Fibroblast of pulmonary artery (primary cell): ENCODE data around the gene YPEL2.
"Not testable (repeated sequence)": the region's sequence is repeated elsewhere in the genome, so short reads cannot be mapped to it uniquely, and the experiment has no call there.

Source experiments
- DNase-seq: peaks from one replicate; pipeline ENCODE4 v3.0.0-alpha.2; 2010; ENCODE audit warnings: low read depth
- H3K4me3 ChIP-seq: replicated peaks from 2 replicates; pipeline ENCODE4 v1.5.1; 2011; ENCODE audit warnings: low read depth, mild to moderate bottlenecking, control low read depth, low read length, moderate library complexity
- TF ChIP-seq, protein P1 (sequence below): IDR thresholded peaks from 2 replicates; pipeline ENCODE4 v1.5.1; 2011; ENCODE audit warnings: mild to moderate bottlenecking, control low read depth, low read length, inconsistent platforms; ENCODE audit errors: missing control alignments

The YPEL2 gene

DNA sequence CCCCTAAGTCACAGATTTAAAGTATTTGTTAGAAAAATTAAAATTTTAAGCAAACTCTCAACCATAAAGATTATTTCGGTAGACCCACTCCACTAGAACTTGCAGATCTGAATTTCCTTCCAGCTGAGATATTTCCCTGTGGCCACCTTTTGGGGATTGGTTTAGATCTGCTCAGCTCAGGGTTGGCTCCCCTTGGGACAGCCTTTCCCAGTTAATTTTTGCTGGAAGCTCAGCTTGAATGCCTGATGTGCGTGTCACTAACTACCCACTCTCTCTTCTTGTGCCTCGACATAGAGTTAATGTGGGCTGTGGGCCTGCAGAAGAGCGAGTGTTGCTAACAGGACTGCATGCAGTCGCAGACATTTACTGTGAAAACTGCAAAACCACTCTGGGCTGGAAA, 57.6 kb downstream of the YPEL2 start:
- TF ChIP-seq, protein P1, sequence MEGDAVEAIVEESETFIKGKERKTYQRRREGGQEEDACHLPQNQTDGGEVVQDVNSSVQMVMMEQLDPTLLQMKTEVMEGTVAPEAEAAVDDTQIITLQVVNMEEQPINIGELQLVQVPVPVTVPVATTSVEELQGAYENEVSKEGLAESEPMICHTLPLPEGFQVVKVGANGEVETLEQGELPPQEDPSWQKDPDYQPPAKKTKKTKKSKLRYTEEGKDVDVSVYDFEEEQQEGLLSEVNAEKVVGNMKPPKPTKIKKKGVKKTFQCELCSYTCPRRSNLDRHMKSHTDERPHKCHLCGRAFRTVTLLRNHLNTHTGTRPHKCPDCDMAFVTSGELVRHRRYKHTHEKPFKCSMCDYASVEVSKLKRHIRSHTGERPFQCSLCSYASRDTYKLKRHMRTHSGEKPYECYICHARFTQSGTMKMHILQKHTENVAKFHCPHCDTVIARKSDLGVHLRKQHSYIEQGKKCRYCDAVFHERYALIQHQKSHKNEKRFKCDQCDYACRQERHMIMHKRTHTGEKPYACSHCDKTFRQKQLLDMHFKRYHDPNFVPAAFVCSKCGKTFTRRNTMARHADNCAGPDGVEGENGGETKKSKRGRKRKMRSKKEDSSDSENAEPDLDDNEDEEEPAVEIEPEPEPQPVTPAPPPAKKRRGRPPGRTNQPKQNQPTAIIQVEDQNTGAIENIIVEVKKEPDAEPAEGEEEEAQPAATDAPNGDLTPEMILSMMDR: no peak
- H3K4me3 ChIP-seq: no peak overlapping the region
- DNase-seq: no peak

DNA sequence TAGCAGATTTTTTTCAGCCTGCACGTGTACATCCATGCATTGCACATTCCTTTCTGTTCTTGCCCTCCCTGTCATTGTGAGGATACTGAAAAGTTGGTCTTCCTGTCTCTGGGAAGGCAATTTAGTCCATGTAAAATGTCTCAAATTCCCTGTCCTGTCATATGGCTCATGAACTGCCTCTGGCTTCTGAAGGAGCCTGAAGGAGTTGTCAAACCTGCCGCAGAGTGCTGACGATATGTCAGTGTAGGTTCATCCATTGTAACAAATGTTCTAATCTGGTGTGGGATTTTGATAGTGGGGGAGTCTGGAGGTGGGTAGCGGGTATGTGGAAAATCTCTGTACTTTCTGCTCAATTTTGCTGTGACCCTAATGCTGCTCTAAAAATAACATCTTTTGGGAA, 59.6 kb downstream of the YPEL2 start:
- H3K4me3 ChIP-seq: no peak overlapping the region
- no peak for DNase-seq
- TF ChIP-seq, protein P1: no peak

DNA sequence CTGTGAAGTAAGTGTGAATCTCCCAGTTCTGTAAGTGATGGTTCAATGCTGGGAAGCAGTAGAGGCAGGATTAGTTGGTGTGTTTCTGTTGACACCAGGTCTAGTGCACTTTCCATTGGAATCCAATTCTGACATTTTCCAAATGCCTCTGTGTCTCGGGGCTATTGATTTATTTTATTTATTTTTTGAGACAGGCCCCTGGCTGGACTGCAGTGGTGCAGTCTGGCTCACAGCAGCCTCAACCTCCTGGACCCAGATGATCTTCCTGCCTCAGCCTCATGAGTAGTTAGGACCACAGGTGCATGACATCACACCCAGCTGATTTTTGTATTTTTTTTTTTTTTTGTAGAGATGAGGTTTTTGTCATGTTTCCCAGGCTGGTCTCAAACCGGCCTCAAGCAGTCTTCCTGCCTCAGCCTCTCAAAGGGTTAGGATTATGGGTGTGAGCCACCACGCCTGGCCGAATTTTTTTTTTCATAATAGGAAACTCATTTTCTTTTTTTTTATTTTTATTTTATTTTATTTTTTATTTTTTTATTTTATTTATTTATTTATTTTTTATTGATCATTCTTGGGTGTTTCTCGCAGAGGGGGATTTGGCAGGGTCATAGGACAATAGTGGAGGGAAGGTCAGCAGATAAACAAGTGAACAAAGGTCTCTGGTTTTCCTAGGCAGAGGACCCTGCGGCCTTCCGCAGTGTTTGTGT, 61.7 kb downstream of the YPEL2 start:
- TF ChIP-seq, protein P1: no peak
- no peak for DNase-seq
- no peak overlapping the region for H3K4me3 ChIP-seq

DNA sequence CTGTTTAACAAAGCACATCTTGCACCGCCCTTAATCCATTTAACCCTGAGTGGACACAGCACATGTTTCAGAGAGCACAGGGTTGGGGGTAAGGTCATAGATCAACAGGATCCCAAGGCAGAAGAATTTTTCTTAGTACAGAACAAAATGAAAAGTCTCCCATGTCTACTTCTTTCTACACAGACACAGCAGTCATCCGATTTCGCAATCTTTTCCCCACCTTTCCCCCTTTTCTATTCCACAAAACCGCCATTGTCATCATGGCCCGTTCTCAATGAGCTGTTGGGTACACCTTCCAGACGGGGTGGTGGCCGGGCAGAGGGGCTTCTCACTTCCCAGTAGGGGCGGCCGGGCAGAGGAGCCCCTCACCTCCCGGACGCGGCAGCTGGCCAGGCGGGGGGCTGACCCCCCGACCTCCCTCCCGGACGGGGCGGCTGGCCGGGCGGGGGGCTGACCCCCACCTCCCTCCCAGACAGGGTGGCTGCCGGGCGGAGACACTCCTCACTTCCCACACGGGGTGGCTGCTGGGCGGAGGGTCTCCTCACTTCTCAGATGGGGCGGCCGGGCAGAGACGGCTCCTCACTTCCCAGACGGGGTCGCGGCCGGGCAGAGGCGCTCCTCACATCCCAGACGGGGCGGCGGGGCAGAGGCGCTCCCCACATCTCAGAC, 62.4 kb downstream of the YPEL2 start:
- not testable (repeated sequence) for H3K4me3 ChIP-seq, DNase-seq

DNA sequence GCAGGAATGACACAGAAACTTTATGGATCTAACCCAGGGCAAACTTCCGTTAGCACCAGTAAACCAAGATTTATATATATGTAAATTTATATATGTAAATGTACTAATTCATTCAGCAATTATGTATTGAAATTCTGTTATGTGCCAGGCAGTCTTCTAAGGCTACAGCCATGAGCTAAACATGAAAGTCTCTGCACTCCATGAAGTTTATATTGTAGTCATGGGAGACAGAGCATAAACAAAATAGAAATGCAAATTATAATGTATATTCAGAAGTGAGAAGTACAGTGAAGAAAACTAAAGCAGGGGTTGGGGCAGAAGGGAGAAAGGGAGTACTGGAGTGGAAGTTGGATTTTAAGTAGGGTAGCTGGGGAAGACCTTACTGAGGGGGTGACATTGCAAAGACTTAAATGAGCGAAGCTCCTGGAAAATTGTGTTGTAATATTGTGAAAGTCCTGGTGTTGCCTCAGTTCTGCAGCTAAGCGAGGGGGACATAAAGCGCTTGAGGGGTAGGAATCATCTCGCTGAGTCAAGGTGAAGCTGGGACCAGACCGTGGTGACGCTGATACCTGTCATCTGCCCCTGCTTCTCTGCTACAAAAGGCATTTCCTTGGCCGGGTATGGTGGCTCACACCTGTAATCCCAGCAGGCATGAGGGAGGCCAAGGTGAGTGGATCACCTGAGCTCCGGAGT, 64.8 kb downstream of the YPEL2 start:
- TF ChIP-seq, protein P1: no peak

DNA sequence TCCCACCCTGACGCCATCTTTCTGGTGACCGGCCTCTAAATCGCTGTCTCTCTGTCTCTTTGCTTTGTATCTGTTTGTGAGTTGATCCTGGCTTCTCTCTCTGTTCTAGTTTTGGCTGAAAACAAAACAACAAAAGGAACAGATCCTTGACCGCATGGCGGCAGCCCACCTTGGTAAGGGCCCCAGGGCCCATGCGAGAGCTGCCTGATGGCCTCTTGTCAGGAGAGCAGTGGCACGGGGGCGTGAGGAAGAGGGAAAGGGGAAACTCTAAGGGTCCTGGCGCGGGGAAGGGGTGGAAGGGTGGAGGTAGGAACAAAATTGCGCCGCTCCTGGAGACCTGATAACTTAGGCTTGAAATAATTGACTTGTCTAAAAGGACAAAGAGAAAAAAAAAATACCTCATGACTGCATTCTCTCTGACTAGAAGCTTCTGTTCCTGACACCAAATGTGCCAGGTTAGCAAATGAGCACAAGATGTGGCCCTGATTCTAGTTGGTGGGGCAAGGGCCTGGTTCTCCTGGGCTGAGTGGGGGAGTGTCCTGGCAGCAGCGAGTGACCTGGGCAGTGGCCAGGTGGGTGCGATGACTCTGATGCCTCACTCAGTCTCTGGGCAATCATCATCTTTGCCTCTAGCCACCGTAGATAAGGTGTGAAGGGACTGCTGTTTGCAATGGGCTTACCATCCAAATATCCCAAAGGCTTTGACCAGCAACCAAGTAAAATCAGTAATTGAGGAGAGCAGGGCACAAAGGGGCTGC, 66.0 kb downstream of the YPEL2 start:
- no peak for DNase-seq
- TF ChIP-seq, protein P1: no peak
- no peak overlapping the region for H3K4me3 ChIP-seq

More for the DNA sequence above, 64.8 kb downstream of the YPEL2 start:
- DNase-seq: no peak
- no peak overlapping the region for H3K4me3 ChIP-seq

DNA sequence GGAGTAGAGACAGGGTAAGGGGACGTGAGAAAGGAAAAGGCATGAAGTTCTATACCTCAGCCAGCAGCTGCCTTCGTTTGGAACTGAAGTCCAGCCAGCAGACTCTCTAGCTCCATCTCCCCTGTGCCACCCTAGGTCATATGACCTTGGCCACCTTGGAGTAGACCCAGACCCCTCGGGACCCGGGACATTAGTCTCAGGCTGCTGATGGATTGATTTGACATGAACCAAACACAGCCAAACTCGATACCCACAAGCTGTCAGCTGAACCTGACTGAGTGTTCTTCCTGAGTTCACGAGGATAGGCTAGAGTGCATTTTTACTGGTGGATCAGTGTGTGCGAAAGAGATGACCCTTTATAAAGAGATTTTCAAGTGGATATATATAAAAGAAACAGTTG, 68.5 kb downstream of the YPEL2 start:
- TF ChIP-seq, protein P1: no peak
- no peak for DNase-seq
- no peak overlapping the region for H3K4me3 ChIP-seq
